AML-193 (cell line): ENCODE results near the gene LARP6.
"Not testable (repeated sequence)": the region's sequence is repeated elsewhere in the genome, so short reads cannot be mapped to it uniquely, and the experiment has no call there.

ENCODE experiments used
- DNase-seq, 2 experiments: peaks; one replicate each; lab custom pipeline; 2025; lab: John Stamatoyannopoulos, UW

Gene LARP6

GRCh38 chr15:70829371-70830166 lies 24.4 kb downstream of the LARP6 start:
- no peak for DNase-seq

- no peak for DNase-seq
Observed at GRCh38 chr15:70827721-70828120, 26.2 kb downstream of the LARP6 start.

GRCh38 chr15:70826634-70827033 lies 27.3 kb downstream of the LARP6 start:
- peak in 1 of 2 experiments; percentile 1 for DNase-seq

GRCh38 chr15:70825841-70826240 lies 28.1 kb downstream of the LARP6 start:
- DNase-seq = no peak

GRCh38 chr15:70823196-70823595 lies 30.8 kb downstream of the LARP6 start:
- no peak for DNase-seq

GRCh38 chr15:70820214-70820613 lies 33.7 kb downstream of the LARP6 start:
- DNase-seq = no peak

- DNase-seq = no peak
Observed at GRCh38 chr15:70818580-70818979, 35.4 kb downstream of the LARP6 start.

- no peak for DNase-seq
Observed at GRCh38 chr15:70817266-70817665, 36.7 kb downstream of the LARP6 start.

GRCh38 chr15:70815604-70816003 lies 38.4 kb downstream of the LARP6 start:
- DNase-seq = no peak

- not testable (repeated sequence) for DNase-seq
Observed at GRCh38 chr15:70815011-70815410, 38.9 kb downstream of the LARP6 start.

GRCh38 chr15:70812827-70813364 lies 41.1 kb downstream of the LARP6 start:
- DNase-seq = no peak

GRCh38 chr15:70810916-70811578 lies 42.9 kb downstream of the LARP6 start:
- no peak for DNase-seq

GRCh38 chr15:70806992-70807712 lies 46.8 kb downstream of the LARP6 start:
- peak; percentile 32 to 39 for DNase-seq

- not testable (repeated sequence) for DNase-seq
Observed at GRCh38 chr15:70804388-70804787, 49.6 kb downstream of the LARP6 start.

GRCh38 chr15:70802629-70803028 lies 51.3 kb downstream of the LARP6 start:
- DNase-seq = no peak

- DNase-seq = no peak
Observed at GRCh38 chr15:70801109-70801508, 52.8 kb downstream of the LARP6 start.

GRCh38 chr15:70799667-70800450 lies 54.1 kb downstream of the LARP6 start:
- no peak for DNase-seq

- DNase-seq = no peak
Observed at GRCh38 chr15:70797464-70797863, 56.5 kb downstream of the LARP6 start.

GRCh38 chr15:70796516-70797310 lies 57.2 kb downstream of the LARP6 start:
- DNase-seq = no peak

GRCh38 chr15:70795311-70795665 lies 58.7 kb downstream of the LARP6 start:
- no peak for DNase-seq
